Measurements from ENCODE around the gene LRRK1.

LRRK1 gene

DNA sequence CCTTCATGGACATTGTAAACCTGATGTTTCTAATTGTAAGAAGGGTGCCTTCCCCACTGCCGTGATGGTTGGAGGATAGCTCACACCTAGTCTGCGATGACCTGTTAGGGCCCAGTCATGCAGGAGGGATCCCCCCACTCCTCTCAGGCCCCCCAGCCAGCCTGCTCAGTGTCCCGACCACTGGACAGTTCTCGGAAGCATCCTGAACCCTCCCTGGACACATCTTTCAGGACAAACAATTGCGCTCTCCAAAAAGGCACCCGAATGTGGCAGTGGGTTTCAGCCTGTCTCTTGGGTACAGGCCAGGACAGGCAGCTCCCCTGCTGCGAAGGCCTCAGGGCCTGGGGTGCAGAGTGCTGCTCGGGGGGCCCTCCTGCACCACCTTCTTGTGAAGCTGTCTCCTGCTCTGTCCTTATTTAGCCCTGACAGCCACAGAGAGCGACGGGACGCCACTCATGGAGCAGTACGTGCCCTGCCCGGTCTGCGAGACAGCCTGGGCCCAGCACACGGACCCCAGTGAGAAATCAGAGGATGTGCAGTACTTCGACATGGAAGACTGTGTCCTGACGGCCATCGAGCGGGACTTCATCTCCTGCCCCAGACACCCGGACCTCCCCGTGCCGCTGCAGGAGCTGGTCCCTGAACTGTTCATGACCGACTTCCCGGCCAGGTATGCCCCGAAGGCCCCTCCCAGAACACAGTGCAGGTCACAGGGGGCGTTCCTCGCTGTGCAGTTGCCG, 132.3 kb downstream of the LRRK1 start:
- Histone ChIP-seq H3K36me3 (ENCODE audit: control insufficient read depth, insufficient read depth, low read length) (peaks cover 50% of the 10 kb centered on the region), H3K27me3 (replicated peaks; ENCODE audit: control insufficient read depth, insufficient read depth, low read length) (no peaks in the 10 kb centered on the region), H3K4me3 (replicated peaks; ENCODE audit: low read depth, low read length) (no peak overlapping the region)
- DNase-seq (ENCODE audit: extremely low read depth, insufficient read length): no peak
- TF ChIP-seq, protein P1, sequence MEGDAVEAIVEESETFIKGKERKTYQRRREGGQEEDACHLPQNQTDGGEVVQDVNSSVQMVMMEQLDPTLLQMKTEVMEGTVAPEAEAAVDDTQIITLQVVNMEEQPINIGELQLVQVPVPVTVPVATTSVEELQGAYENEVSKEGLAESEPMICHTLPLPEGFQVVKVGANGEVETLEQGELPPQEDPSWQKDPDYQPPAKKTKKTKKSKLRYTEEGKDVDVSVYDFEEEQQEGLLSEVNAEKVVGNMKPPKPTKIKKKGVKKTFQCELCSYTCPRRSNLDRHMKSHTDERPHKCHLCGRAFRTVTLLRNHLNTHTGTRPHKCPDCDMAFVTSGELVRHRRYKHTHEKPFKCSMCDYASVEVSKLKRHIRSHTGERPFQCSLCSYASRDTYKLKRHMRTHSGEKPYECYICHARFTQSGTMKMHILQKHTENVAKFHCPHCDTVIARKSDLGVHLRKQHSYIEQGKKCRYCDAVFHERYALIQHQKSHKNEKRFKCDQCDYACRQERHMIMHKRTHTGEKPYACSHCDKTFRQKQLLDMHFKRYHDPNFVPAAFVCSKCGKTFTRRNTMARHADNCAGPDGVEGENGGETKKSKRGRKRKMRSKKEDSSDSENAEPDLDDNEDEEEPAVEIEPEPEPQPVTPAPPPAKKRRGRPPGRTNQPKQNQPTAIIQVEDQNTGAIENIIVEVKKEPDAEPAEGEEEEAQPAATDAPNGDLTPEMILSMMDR (IDR thresholded peaks at IDR 0.05; ENCODE audit: insufficient read depth, low read length, poor library complexity, severe bottlenecking): no peak

DNA sequence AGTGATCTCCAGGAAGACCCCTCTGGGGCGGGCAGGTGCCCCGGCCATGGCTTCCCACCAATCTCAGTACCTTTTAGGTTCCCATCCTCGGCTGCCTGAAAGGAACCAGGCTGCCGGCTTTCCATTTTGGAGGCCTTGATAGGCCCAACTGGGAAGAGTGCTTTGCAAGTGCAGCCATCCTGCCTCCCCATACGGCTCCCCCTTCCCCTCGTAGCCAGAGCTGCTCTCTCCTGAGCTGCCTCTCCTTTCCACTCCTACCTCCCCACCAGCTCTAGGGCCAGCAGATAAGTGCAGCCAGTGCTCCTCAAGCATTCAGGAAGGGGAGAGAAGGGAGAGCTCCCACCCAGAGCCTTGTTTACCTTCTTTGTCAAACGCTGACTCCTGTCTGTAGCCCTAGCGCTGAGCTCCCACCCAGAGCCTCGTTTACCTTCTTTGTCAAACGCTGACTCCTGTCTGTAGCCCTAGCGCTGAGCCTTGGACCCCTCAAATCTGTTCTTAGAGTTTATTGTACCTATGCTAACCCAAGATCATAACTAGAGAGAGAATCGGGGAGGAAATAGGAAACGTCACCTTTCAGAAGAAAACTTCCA, 133.0 kb downstream of the LRRK1 start:
- H3K4me3 ChIP-seq (replicated peaks; ENCODE audit: low read depth, low read length): no peak overlapping the region
- TF ChIP-seq, protein P1 (IDR thresholded peaks at IDR 0.05; ENCODE audit: insufficient read depth, low read length, poor library complexity, severe bottlenecking): no peak
- H3K27me3 ChIP-seq (replicated peaks; ENCODE audit: control insufficient read depth, insufficient read depth, low read length): no peaks in the 10 kb centered on the region
- DNase-seq (ENCODE audit: extremely low read depth, insufficient read length): no peak
- peaks cover 55% of the 10 kb centered on the region for H3K36me3 ChIP-seq (ENCODE audit: control insufficient read depth, insufficient read depth, low read length)

DNA sequence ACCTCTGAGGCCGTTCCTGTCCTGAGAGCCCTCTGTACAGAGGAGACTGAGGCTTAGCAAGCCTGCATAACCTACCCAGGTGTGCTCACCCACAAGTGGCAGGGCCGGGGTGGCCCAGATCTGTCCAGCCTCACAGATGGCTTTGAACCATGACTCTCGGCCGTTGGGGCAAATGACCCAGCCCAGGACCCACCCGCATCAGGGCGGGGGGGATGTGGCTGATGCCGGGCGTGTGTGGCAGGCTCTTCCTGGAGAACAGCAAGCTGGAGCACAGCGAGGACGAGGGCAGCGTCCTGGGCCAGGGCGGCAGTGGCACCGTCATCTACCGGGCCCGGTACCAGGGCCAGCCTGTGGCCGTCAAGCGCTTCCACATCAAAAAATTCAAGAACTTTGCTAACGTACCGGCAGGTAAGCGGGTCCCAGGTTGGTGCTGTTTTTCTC, 133.5 kb downstream of the LRRK1 start:
- Histone ChIP-seq H3K27me3 (replicated peaks; ENCODE audit: control insufficient read depth, insufficient read depth, low read length) (no peaks in the 10 kb centered on the region), H3K36me3 (ENCODE audit: control insufficient read depth, insufficient read depth, low read length) (peaks cover 52% of the 10 kb centered on the region), H3K4me3 (replicated peaks; ENCODE audit: low read depth, low read length) (no peak overlapping the region)
- no peak for DNase-seq (ENCODE audit: extremely low read depth, insufficient read length)
- TF ChIP-seq, protein P1 (IDR thresholded peaks at IDR 0.05; ENCODE audit: insufficient read depth, low read length, poor library complexity, severe bottlenecking): no peak

DNA sequence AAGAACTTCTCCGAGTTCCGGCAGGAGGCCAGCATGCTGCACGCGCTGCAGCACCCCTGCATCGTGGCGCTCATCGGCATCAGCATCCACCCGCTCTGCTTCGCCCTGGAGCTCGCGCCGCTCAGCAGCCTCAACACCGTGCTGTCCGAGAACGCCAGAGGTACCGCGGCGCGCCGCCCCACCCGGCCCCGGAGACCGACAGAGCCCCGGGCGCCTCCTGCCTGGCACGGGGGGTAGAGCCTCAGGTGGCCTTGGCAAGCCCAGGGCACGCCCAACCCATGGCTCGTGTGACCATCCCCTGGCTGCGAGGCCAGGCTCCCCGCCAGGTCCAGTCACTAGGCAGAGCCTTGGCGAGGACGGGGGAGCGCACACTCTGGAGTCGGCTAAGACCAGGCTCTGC, 134.1 kb downstream of the LRRK1 start:
- no peaks in the 10 kb centered on the region for H3K27me3 ChIP-seq (replicated peaks; ENCODE audit: control insufficient read depth, insufficient read depth, low read length)
- TF ChIP-seq, protein P1 (IDR thresholded peaks at IDR 0.05; ENCODE audit: insufficient read depth, low read length, poor library complexity, severe bottlenecking): no peak
- peaks cover 58% of the 10 kb centered on the region for H3K36me3 ChIP-seq (ENCODE audit: control insufficient read depth, insufficient read depth, low read length)
- no peak for DNase-seq (ENCODE audit: extremely low read depth, insufficient read length)
- no peak overlapping the region for H3K4me3 ChIP-seq (replicated peaks; ENCODE audit: low read depth, low read length)

DNA sequence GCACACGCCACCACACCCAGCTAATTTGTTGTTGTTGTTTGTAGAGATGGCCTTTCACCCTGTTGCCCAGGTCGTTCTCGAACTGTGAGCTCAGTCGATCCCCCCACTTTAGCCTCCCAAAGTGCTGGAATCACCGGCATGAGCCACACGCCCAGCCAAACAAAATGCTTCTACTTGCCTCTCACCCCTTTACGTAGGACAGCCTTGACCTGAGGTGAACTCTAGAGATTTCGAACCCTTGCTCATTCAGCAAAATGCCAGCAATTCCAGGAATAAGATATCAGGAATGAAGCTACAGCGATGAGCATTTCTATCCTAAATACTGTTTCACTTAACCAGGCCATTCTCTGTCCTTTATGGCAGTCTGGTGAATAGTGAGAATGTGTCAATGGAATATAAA, 135.0 kb downstream of the LRRK1 start:
- H3K4me3 ChIP-seq (replicated peaks; ENCODE audit: low read depth, low read length): no peak overlapping the region
- no peak for DNase-seq (ENCODE audit: extremely low read depth, insufficient read length)
- TF ChIP-seq, protein P1 (IDR thresholded peaks at IDR 0.05; ENCODE audit: insufficient read depth, low read length, poor library complexity, severe bottlenecking): no peak
- H3K36me3 ChIP-seq (ENCODE audit: control insufficient read depth, insufficient read depth, low read length): peaks cover 52% of the 10 kb centered on the region
- H3K27me3 ChIP-seq (replicated peaks; ENCODE audit: control insufficient read depth, insufficient read depth, low read length): no peaks in the 10 kb centered on the region

Measured in GM06990 (cell line).